A549 (cell line): ENCODE data around the gene HEXIM1.

Experiments
- JUN ChIP-seq, 2 experiments: fragments of >200 bp; sonication (Bioruptor Twin); formaldehyde crosslinking; IDR thresholded peaks; 2 replicates in 1 of 2; 3 replicates in 1 of 2; pipeline ENCODE4 v1.6.1; 2016 to 2017
- JUNB ChIP-seq: fragments of >200 bp; sonication (Bioruptor Twin); formaldehyde crosslinking; IDR thresholded peaks from 2 replicates; pipeline ENCODE4 v1.6.1; 2016
- KDM1A ChIP-seq: fragments of 200-600 bp; sonication (generic); IDR thresholded peaks from 2 replicates; pipeline ENCODE4 v1.6.1; 2016; ENCODE audit warnings: low read depth, mild to moderate bottlenecking
- POLR2A ChIP-seq: IDR thresholded peaks from 2 replicates; pipeline ENCODE4 v1.6.1; 2012; ENCODE audit warnings: mild to moderate bottlenecking, low read length
- RAD21 ChIP-seq, 2 experiments: fragments of >200 bp in 1 of 2; sonication (Bioruptor Twin) in 1 of 2; formaldehyde crosslinking in 1 of 2; IDR thresholded peaks in 1 of 2; conservative IDR thresholded peaks in 1 of 2; 2 replicates in 1 of 2; 3 replicates in 1 of 2; pipeline ENCODE4 v1.6.1; 2012 to 2018; ENCODE audit warnings: inconsistent platforms in 1 of 2
- ZFP36 ChIP-seq: fragments of 450-650 bp; IDR thresholded peaks from 2 replicates; pipeline ENCODE4 v1.6.1; 2014; ENCODE audit warnings: borderline replicate concordance; ENCODE audit not compliant: partially characterized antibody

- TF ChIP-seq JUN (IDR thresholded peaks at IDR 0.05) (no peak), KDM1A (no peak), POLR2A (no peak), JUNB (no peak), RAD21 (conservative IDR thresholded peaks at IDR 0.05 in 1 of 2, IDR thresholded peaks at IDR 0.05 in 1 of 2) (no peak), ZFP36 (no peak)
Measured at GRCh38 chr17:45128989-45129388, 19.3 kb upstream of the HEXIM1 start.
